GM12873 (cell line): ENCODE results near the gene PSMB10.

Experiments
- CTCF ChIP-seq: IDR thresholded peaks from 2 replicates; pipeline ENCODE4 v1.5.1; 2012; ENCODE audit warnings: low read depth, mild to moderate bottlenecking, moderate library complexity, low read length, control low read depth; ENCODE audit not compliant: insufficient read depth; ENCODE audit errors: missing control alignments

The PSMB10 gene

GRCh38 chr16:67935402-67936123 is 1.1 kb downstream of the PSMB10 start:
- TF ChIP-seq CTCF, result no peak

- no peak for TF ChIP-seq CTCF
Observed at GRCh38 chr16:67935101-67935401, 1.6 kb downstream of the PSMB10 start.

- no peak for TF ChIP-seq CTCF
Observed at GRCh38 chr16:67934306-67935100, 2.1 kb downstream of the PSMB10 start.

DNA sequence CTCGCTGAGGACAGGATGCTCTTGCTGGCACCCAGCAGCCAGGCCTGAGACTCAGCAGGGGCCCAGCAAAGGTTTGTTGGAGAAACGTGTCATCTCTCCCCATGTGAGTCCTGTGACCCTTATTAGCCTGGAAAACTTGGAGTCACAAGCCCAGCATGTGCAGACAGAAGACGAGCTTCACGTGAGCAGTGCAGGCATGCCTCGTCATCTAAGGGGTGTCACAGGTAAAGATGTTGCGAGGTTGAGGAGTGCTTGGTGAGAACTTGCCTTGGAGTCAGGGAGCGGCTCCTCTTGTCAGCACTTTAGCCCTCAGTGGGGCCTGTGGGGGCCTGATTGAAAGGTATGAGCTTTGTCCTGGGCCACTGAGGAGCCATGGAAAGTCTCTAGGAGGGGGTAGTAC is 2.8 kb downstream of the PSMB10 start:
- no peak for TF ChIP-seq CTCF

DNA sequence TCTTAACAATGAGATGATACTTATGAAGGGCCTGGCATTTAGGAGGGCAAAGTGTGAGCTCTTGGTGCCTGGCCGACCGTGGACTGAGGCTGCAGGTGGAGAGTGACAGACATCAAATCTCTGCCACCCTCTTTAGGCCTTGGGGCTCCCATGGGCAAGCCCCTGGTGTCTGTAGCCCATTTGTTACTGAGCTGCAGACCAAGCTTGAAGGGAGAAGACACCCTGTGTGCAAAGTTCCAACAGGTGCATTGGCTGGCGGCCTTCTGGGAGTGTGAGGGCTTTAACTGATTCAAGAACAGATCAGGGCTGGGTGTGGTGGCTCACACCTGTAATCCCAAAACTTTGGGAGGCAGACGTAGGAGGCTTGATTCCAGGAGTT is 4.2 kb downstream of the PSMB10 start:
- TF ChIP-seq CTCF, result no peak

- TF ChIP-seq CTCF, result no peak
Observed at GRCh38 chr16:67931712-67932461, 4.8 kb downstream of the PSMB10 start, which contains the start of gene CTRL. Gene CTRL, minus strand, starts transcription at chr16:67931862. Its CDS starts 10 bp downstream, at chr16:67931852.

DNA sequence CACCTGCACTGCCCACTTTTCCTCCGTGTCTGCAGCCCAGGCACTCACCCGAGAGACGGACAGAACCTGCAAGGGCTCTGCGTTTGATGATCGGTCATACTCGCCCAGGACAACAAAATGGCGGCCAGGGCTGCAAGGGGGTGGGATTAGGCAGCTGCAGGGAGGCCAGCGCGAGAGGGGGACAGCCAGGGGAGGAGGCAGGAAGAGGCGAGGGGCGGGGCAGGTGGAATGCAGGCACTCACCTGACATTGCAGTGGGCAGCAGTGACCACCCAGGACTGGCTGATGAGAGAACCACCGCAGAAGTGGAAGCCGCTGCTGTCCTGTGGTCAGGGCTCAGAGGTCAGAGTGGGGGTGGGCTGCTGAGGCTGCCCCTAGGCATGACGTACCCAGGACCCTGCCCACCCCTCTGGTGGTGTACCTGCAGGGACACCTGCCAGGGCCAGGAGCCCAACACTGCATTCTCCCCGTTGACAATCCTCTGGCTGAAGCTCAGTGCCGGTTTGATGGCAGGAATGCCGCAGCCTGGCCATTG is 5.9 kb downstream of the PSMB10 start:
- no peak for TF ChIP-seq CTCF
